Activated T-cell treated with anti-CD3 and anti-CD28 coated beads, Interleukin-2, amount 50 U/mL, for 72 hours (primary cell): Measurements from ENCODE around the gene NKX6-2. TPM values are rescaled to one million over a fixed set of nuclear protein-coding genes. Genes with fewer than 3 reads are reported as not detected.

Experiments
- ATAC-seq, 2 donors: fragments of 150-1000 bp; cut with Tn5 transposase; replicated peaks in 1 of 2; 2 replicates each; pipeline ENCODE4 v1.10.0; 2021; ENCODE audit warnings: moderate library complexity in 2 of 2, mild to moderate bottlenecking in 1 of 2
- DNase-seq, 2 donors: peaks; one replicate each; pipeline ENCODE4 v3.0.0; 2021 to 2022; ENCODE audit warnings: mixed read lengths in 1 of 2
- H3K27ac Mint-ChIP-seq: one replicate; pipeline ENCODE4 v1.8.0; 2022; ENCODE audit warnings: mild to moderate bottlenecking, moderate library complexity, mixed read lengths
- H3K27me3 Mint-ChIP-seq: one replicate; pipeline ENCODE4 v1.8.0; 2022; ENCODE audit warnings: low read depth, mixed read lengths
- H3K36me3 Mint-ChIP-seq, 2 donors: one replicate each; pipeline ENCODE4 v1.8.0; 2022; ENCODE audit warnings: mixed read lengths in 2 of 2, mild to moderate bottlenecking in 1 of 2; ENCODE audit not compliant: insufficient read depth in 2 of 2
- H3K4me1 Mint-ChIP-seq: one replicate; pipeline ENCODE4 v1.8.0; 2022; ENCODE audit warnings: low read depth, mixed read lengths
- H3K4me3 Mint-ChIP-seq, 2 donors: one replicate each; pipeline ENCODE4 v1.8.0; 2022; ENCODE audit warnings: mild to moderate bottlenecking in 2 of 2, mixed read lengths in 2 of 2, moderate library complexity in 2 of 2
- H3K9me3 Mint-ChIP-seq, 2 donors: one replicate each; pipeline ENCODE4 v1.8.0; 2022; ENCODE audit warnings: mixed read lengths in 2 of 2
- total RNA-seq, 2 donors: library from RNA; stranded (reverse); gene quantifications; one replicate each; pipeline ENCODE4 v1.2.3, GENCODE V29; 2022

The NKX6-2 gene
- total RNA-seq, 2 donors from 2014 or later = not detected

GRCh38 chr10:132761395-132762060, 24.4 kb downstream of the NKX6-2 start:
- Mint-ChIP-seq H3K27ac (no peak overlapping the region), H3K4me3 (no peak overlapping the region), H3K27me3 (no peaks in the 10 kb centered on the region), H3K36me3 (peaks cover 0 to 3% of the 10 kb centered on the region in 2 donors), H3K4me1 (peaks cover 13% of the 10 kb centered on the region), H3K9me3 (no peaks in the 10 kb centered on the region)
- ATAC-seq = no peak
- DNase-seq = no peak

GRCh38 chr10:132758865-132759264, 27.1 kb downstream of the NKX6-2 start:
- Mint-ChIP-seq H3K4me3 (no peak overlapping the region), H3K9me3 (peaks cover 7 to 8% of the 10 kb centered on the region in 2 donors), H3K36me3 (peaks cover 7 to 17% of the 10 kb centered on the region in 2 donors), H3K27ac (no peak overlapping the region), H3K4me1 (peaks cover 13% of the 10 kb centered on the region), H3K27me3 (no peaks in the 10 kb centered on the region)
- no peak for DNase-seq
- no peak for ATAC-seq

- Mint-ChIP-seq H3K27ac (no peak overlapping the region), H3K9me3 (peaks cover 7 to 8% of the 10 kb centered on the region in 2 donors), H3K36me3 (peaks cover 7 to 17% of the 10 kb centered on the region in 2 donors), H3K4me3 (no peak overlapping the region), H3K27me3 (no peaks in the 10 kb centered on the region), H3K4me1 (peaks cover 7% of the 10 kb centered on the region)
- DNase-seq (no peak), ATAC-seq (no peak)
Observed at GRCh38 chr10:132757171-132757570, 28.8 kb downstream of the NKX6-2 start.

- Mint-ChIP-seq H3K4me3 (no peak overlapping the region), H3K4me1 (peaks cover 1% of the 10 kb centered on the region), H3K36me3 (peaks cover 7 to 17% of the 10 kb centered on the region in 2 donors), H3K27me3 (no peaks in the 10 kb centered on the region), H3K9me3 (peaks cover 7 to 8% of the 10 kb centered on the region in 2 donors), H3K27ac (no peak overlapping the region)
- DNase-seq (no peak), ATAC-seq (no peak)
Observed at GRCh38 chr10:132756591-132756990, 29.4 kb downstream of the NKX6-2 start.

GRCh38 chr10:132755166-132755711, 30.7 kb downstream of the NKX6-2 start:
- peaks cover 7 to 8% of the 10 kb centered on the region in 2 donors for H3K9me3 Mint-ChIP-seq
- ATAC-seq = no peak
- H3K4me3 Mint-ChIP-seq = no peak overlapping the region
- H3K27ac Mint-ChIP-seq = no peak overlapping the region
- peaks cover 7 to 17% of the 10 kb centered on the region in 2 donors for H3K36me3 Mint-ChIP-seq
- DNase-seq = no peak
- no peaks in the 10 kb centered on the region for H3K4me1 Mint-ChIP-seq
- H3K27me3 Mint-ChIP-seq = no peaks in the 10 kb centered on the region

- no peaks in the 10 kb centered on the region for H3K27me3 Mint-ChIP-seq
- ATAC-seq (no peak), DNase-seq (no peak)
- no peak overlapping the region for H3K27ac Mint-ChIP-seq
- peaks cover 7 to 8% of the 10 kb centered on the region in 2 donors for H3K9me3 Mint-ChIP-seq
- no peak overlapping the region for H3K4me3 Mint-ChIP-seq
- peaks cover 7 to 17% of the 10 kb centered on the region in 2 donors for H3K36me3 Mint-ChIP-seq
- H3K4me1 Mint-ChIP-seq = no peaks in the 10 kb centered on the region
Observed at GRCh38 chr10:132754071-132754470, 31.9 kb downstream of the NKX6-2 start.

GRCh38 chr10:132753596-132753995, 32.4 kb downstream of the NKX6-2 start:
- H3K9me3 Mint-ChIP-seq = peaks cover 7 to 8% of the 10 kb centered on the region in 2 donors

DNA sequence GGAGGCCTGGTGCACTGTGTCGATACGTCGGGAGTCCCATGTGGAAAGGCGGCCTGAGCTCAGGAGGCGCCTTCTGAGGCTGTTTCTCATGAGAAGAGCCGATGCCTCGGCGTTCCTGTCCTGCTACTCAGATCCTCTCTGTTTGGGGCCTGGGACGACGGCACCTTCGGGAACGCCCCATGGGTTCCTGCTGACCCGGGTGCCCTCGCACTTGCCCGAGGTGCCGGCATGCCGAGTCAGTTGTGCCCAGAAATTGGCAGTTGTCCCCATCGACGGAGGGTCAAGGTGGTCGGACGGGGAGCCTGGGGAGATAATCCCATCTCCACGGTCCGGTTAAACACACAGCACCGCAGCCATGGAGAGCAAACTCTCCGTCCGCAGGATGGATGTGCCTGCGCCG, 33.0 kb downstream of the NKX6-2 start:
- Mint-ChIP-seq H3K4me1 (no peaks in the 10 kb centered on the region), H3K27ac (no peak overlapping the region), H3K4me3 (no peak overlapping the region), H3K27me3 (no peaks in the 10 kb centered on the region), H3K36me3 (peaks cover 7 to 17% of the 10 kb centered on the region in 2 donors), H3K9me3 (peaks cover 7 to 8% of the 10 kb centered on the region in 2 donors)
- no peak for DNase-seq
- no peak for ATAC-seq

More at GRCh38 chr10:132753596-132753995, 32.4 kb downstream of the NKX6-2 start:
- Mint-ChIP-seq H3K4me3 (no peak overlapping the region), H3K4me1 (no peaks in the 10 kb centered on the region), H3K36me3 (peaks cover 7 to 17% of the 10 kb centered on the region in 2 donors), H3K27me3 (no peaks in the 10 kb centered on the region), H3K27ac (no peak overlapping the region)
- DNase-seq (no peak), ATAC-seq (no peak)

- no peak for DNase-seq
- Mint-ChIP-seq H3K27ac (no peak overlapping the region), H3K4me3 (no peak overlapping the region), H3K36me3 (peaks cover 7 to 17% of the 10 kb centered on the region in 2 donors), H3K9me3 (peaks cover 7 to 8% of the 10 kb centered on the region in 2 donors), H3K27me3 (no peaks in the 10 kb centered on the region), H3K4me1 (no peaks in the 10 kb centered on the region)
- no peak for ATAC-seq
Observed at GRCh38 chr10:132752378-132752777, 33.6 kb downstream of the NKX6-2 start.

DNA sequence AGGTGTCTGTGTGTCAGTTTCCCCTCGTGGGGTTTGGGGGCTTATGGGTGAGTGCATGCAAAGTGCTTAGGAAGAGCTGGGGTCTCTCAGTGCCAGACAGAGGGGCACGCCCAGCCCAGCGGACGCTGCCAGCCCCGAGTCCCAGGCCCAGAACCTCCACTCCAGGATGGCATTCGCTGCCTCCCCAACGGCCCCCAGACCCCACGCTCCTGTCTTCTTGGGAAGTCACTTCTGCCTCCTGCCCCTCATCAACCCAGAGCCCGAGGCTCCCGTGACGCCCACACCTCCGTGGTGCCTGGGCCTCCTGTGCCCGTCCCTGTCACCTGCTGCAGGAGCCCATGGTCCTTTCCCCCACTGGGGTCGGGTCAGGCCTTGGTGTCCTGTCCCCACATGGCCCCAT, 35.0 kb downstream of the NKX6-2 start:
- Mint-ChIP-seq H3K27ac (no peak overlapping the region), H3K4me3 (no peak overlapping the region), H3K27me3 (no peaks in the 10 kb centered on the region), H3K9me3 (peaks cover 7 to 8% of the 10 kb centered on the region in 2 donors), H3K4me1 (no peaks in the 10 kb centered on the region), H3K36me3 (peaks cover 7 to 12% of the 10 kb centered on the region in 2 donors)
- DNase-seq (no peak), ATAC-seq (no peak)

- no peaks in the 10 kb centered on the region for H3K9me3 Mint-ChIP-seq
Observed at GRCh38 chr10:132749371-132749795, 36.6 kb downstream of the NKX6-2 start.

DNA sequence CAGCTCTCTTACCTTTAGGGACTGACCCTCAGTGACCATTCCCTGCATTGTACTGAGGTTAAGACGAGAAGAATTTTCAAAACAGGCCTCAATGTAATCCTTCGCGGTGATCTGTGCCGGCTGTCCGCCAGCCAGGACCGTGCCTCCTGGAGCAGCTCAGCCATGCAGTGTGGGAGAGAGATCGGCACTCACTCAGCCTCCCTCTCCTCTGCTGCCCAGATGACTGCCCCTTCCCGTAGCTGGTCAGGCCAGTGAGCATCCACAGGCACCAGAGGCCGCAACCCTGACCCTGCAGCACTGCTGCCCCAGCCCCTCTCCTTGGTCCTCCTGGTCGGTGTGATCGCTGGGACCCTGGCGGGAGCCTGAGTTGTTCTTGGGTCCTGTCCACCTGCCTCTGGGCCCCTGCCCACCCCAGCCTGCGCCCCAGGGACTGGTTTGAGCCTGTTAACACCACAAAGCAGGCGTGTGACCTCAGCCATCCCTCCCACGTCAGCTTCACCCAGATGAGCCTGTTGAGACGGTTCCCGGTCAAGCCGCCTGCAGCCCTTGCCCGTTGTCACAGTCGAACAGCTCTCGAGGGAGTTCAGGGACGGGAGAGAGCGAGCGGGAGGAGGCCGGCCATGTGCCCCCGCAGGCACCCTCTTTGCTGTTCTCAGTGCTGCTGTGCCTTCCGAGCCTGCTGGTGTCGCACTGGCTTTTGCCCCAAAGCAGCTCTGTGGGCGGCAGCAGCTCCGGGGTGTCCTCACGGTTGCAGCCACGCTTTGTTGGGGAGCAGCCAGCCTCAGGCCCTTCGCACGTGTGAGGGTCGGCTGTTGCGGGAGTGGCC, 37.2 kb downstream of the NKX6-2 start:
- Mint-ChIP-seq H3K36me3 (no peaks in the 10 kb centered on the region), H3K9me3 (no peaks in the 10 kb centered on the region), H3K27ac (no peak overlapping the region), H3K27me3 (no peaks in the 10 kb centered on the region), H3K4me1 (no peaks in the 10 kb centered on the region), H3K4me3 (no peak overlapping the region)
- no peak for DNase-seq
- ATAC-seq = no peak

More at GRCh38 chr10:132749371-132749795, 36.6 kb downstream of the NKX6-2 start:
- H3K27me3 Mint-ChIP-seq = no peaks in the 10 kb centered on the region
- H3K27ac Mint-ChIP-seq = no peak overlapping the region
- ATAC-seq (no peak), DNase-seq (no peak)
- H3K36me3 Mint-ChIP-seq = no peaks in the 10 kb centered on the region
- H3K4me3 Mint-ChIP-seq = no peak overlapping the region
- no peaks in the 10 kb centered on the region for H3K4me1 Mint-ChIP-seq

DNA sequence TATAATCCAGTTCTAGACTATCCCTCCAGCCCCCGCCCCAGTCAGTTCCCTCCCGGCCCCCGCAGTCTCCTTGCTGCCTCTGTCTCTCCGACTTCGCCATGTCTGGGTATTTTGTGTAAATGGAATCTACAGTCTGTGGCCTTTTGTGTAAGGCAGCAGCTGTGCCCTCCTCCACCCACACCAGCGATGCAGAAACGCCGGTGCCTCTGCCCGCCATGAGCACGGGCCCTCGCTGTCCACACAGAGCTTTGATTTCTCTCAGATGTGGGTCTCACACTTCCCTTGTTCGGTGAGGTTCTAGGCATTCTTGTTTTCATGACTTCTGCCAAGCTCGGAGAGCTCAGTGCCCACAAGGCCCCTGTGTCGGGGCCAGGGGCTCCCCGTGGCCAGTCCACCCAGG, 37.8 kb downstream of the NKX6-2 start:
- H3K4me1 Mint-ChIP-seq = no peaks in the 10 kb centered on the region
- no peaks in the 10 kb centered on the region for H3K27me3 Mint-ChIP-seq
- ATAC-seq (no peak), DNase-seq (no peak)
- no peak overlapping the region for H3K4me3 Mint-ChIP-seq
- no peaks in the 10 kb centered on the region for H3K9me3 Mint-ChIP-seq
- H3K27ac Mint-ChIP-seq = no peak overlapping the region
- H3K36me3 Mint-ChIP-seq = no peaks in the 10 kb centered on the region
